Muscle of leg (tissue), 11 donors: ENCODE measurements around the gene CTBP1. TPM values are rescaled to one million over a fixed set of nuclear protein-coding genes. Genes with fewer than 3 reads are reported as not detected.
"Not testable (repeated sequence)": the region's sequence is repeated elsewhere in the genome, so short reads cannot be mapped to it uniquely, and the experiment has no call there.

Experiments
- DNase-seq: peaks from one replicate; pipeline ENCODE4 v3.0.0; 2013
- H3K27ac ChIP-seq: one replicate; pipeline ENCODE4 v1.5.1; 2013; ENCODE audit warnings: mild to moderate bottlenecking, low read length, control low read depth
- H3K27me3 ChIP-seq: one replicate; pipeline ENCODE4 v1.6.1; 2013; ENCODE audit warnings: low read length; ENCODE audit not compliant: control insufficient read depth, insufficient read depth
- H3K36me3 ChIP-seq: one replicate; pipeline ENCODE4 v1.6.1; 2013; ENCODE audit warnings: low read length; ENCODE audit not compliant: control insufficient read depth, insufficient read depth
- H3K4me1 ChIP-seq: one replicate; pipeline ENCODE4 v1.6.1; 2013; ENCODE audit warnings: low read length; ENCODE audit not compliant: control insufficient read depth, insufficient read depth
- H3K4me3 ChIP-seq: one replicate; pipeline ENCODE4 v1.5.1; 2013; ENCODE audit warnings: low read length, control low read depth
- H3K9me3 ChIP-seq: replicated peaks from 2 replicates; pipeline ENCODE4 v1.6.1; 2013; ENCODE audit warnings: low read depth, low read length; ENCODE audit not compliant: control insufficient read depth
- WGBS: methylation state at CpG from one replicate; pipeline ENCODE4 v1.1.5; 2013; ENCODE audit warnings: missing lambda C conversion rate; ENCODE audit not compliant: insufficient coverage; 5-methylcytosine and 5-hydroxymethylcytosine counted together
- polyA plus RNA-seq, 8 donors: library from polyadenylated mRNA; unstranded; fragments of 120-200 nt; gene quantifications; one replicate each; pipeline versions ENCODE4 v1.2.1 to v1.2.3, GENCODE V29; 2013; ENCODE audit warnings: inconsistent platforms in 1 of 8, low replicate concordance in 1 of 8; ENCODE audit not compliant: insufficient read length in 8 of 8, insufficient read depth in 1 of 8
- total RNA-seq: library from RNA; stranded (reverse); fragments of 120-200 nt; gene quantifications from one replicate; pipeline ENCODE4 v1.2.4, GENCODE V29; 2013

The CTBP1 gene
- total and polyA plus RNA-seq, 9 donors, result 81.9 to 146 (median 118) TPM

DNA sequence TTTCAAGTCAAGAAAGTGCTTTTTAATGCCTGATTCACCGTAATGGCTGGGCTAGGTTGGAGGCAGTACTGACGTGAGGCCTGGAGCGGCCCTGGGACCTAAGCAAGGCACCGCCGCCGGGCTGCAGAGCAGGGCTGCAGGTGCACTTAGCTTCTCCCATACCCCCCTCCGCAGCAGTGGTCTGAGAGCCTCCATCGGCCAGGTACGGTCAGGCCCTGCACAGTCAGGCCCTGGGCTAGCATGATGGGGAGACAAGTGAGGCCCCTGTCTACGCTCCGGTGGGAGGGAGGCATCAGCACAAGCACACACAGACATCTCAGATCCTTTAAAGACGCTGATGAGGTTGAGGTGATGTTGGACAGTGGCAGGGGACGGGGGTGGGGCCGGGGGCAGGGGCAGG, 45.5 kb upstream of the CTBP1 start:
- Histone ChIP-seq H3K27ac (no peak overlapping the region), H3K4me1 (peaks cover 15% of the 10 kb centered on the region), H3K9me3 (no peaks in the 10 kb centered on the region), H3K27me3 (no peaks in the 10 kb centered on the region), H3K4me3 (no peak overlapping the region), H3K36me3 (peaks cover 31% of the 10 kb centered on the region)
- no CpG with 5 or more reads among the region's 14 CpGs for WGBS
- DNase-seq, result no peak

DNA sequence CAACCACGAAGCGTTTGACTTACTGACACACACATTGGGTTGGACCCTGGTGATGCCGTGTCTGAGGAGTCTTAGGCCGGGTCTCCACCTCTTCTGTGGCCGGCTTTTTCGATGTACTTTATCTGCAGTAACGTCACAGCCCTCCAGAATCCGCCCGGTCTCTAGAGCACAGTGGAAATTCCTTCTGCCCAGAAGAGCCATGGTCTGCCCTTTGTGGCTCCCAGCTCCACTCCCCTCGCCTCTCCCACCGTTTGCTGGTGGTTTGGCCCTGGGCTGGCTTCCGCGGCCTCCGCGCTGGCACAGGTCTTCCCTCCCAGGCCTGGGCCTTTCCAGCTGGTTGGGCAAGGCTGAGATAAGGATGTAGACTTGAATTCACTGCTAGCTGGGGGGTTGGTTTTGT, 45.1 kb upstream of the CTBP1 start:
- peaks cover 27% of the 10 kb centered on the region for H3K36me3 ChIP-seq
- no peaks in the 10 kb centered on the region for H3K27me3 ChIP-seq
- no peak overlapping the region for H3K4me3 ChIP-seq
- no peak overlapping the region for H3K27ac ChIP-seq
- peaks cover 16% of the 10 kb centered on the region for H3K4me1 ChIP-seq
- H3K9me3 ChIP-seq, result no peaks in the 10 kb centered on the region
- no peak for DNase-seq
- WGBS, result 72% methylated on average over 12 of the region's 15 CpGs

DNA sequence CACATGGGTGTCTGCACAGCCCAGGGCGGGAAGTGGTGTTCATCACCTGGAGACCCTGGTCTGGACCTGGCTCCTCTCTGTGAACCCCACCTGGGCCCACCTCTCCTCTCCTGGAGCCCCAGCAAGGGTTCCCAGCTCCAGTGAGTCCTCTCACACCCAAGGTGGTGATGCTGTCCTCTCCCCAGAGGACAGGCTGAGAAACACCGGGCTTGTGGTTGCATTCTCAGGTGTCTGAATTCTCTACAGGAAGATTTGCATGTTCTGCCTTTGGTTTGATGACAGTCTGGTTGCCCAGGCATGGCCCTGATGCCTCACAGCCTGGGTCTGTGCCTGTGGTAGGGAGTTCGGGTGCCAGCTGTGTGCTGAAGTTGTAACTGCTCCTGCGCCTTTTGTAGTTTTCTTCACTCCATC, 44.6 kb upstream of the CTBP1 start:
- Histone ChIP-seq H3K4me3 (no peak overlapping the region), H3K4me1 (peaks cover 19% of the 10 kb centered on the region), H3K27ac (no peak overlapping the region)

DNA sequence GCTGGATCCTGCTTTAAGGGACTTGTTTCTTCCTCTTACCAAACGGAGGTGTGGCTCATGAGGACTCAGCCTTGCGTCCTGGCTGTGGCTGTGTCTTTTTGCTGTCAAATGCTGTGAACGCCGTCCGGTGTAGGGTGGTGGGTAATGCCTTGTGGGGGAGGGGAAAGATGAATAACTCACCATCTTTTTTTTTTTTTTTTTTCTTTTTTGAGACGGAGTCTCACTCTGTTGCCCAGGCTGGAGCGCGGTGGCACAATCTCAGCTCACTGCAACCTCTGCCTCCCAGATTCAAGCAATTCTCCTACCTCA, 43.7 kb upstream of the CTBP1 start:
- DNase-seq, H3K9me3 ChIP-seq, H3K27ac ChIP-seq, H3K4me3 ChIP-seq, H3K27me3 ChIP-seq: not testable (repeated sequence)
- Histone ChIP-seq H3K4me1 (peaks cover 19% of the 10 kb centered on the region), H3K36me3 (peaks cover 22% of the 10 kb centered on the region)
- WGBS, result no CpG with 5 or more reads among the region's 8 CpGs

More for the DNA sequence above, 44.6 kb upstream of the CTBP1 start:
- Histone ChIP-seq H3K9me3 (no peaks in the 10 kb centered on the region), H3K36me3 (peaks cover 27% of the 10 kb centered on the region), H3K27me3 (no peaks in the 10 kb centered on the region)
- WGBS, result 87% methylated on average over 3 of the region's 4 CpGs
- no peak for DNase-seq

DNA sequence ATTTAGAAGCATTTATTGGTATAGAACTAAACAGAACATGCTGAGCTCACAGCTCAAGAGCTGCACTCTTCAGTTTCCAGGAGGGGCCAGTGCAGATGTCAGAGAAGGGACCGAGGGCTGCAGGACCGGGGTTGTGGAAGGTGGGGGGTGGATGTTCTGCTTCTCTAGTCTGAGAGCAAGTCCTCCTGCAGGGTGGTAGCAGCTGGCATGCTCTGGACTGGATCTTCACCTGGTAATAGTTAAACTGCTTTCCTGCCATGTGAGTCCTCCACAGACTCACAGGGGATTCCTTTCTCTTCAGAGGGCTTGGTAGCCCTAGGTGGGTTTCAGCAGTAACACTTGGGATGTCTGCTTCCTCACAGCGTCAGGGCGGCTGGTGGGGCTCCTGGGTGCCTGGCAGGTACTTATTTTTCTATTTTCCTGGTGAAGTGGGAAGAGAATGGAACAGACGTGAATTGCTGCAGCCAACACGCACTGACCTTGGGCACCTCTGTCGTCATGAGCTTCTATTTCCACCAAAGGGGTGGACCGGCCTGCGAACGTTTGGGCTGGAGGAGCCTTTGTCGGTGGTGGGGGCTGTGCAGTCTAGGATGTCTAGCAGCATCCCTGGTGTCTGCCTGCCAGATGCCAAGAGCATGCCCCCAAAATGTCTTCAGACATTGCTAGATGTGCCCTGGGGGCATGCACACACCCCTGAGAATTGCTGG, 43.2 kb upstream of the CTBP1 start:
- no peak for DNase-seq
- WGBS, result 83% methylated on average over 2 of the region's 11 CpGs
- peaks cover 19% of the 10 kb centered on the region for H3K4me1 ChIP-seq
- no peaks in the 10 kb centered on the region for H3K27me3 ChIP-seq
- no peaks in the 10 kb centered on the region for H3K9me3 ChIP-seq
- H3K4me3 ChIP-seq, result no peak overlapping the region
- peaks cover 17% of the 10 kb centered on the region for H3K36me3 ChIP-seq
- no peak overlapping the region for H3K27ac ChIP-seq

DNA sequence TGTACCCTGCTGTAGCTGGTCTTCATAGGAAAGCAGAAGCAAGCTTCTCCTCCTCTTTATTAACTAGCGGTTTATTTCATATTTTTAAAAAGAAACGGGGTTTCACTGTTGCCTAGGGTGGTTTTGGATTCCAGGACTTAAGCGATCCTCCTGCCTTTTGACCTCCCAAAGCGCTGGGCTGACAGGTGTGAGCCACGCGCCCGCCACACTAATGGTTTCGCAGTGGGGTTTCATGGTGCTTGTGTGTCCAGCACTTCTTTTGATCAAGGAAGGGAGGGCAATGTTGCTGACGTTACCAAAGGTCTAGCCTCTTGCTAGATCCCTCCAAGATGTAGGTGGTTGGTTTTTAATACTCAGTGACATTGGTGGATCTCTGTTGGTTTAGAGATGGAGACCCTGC, 42.2 kb upstream of the CTBP1 start:
- Histone ChIP-seq H3K4me3 (peak overlapping the region; percentile 79), H3K27ac (peak overlapping the region; percentile 37), H3K4me1 (peaks cover 19% of the 10 kb centered on the region), H3K36me3 (peaks cover 11% of the 10 kb centered on the region), H3K27me3 (no peaks in the 10 kb centered on the region), H3K9me3 (peaks cover 3% of the 10 kb centered on the region)
- DNase-seq, result no peak
- 69% methylated on average over 7 of the region's 9 CpGs for WGBS

DNA sequence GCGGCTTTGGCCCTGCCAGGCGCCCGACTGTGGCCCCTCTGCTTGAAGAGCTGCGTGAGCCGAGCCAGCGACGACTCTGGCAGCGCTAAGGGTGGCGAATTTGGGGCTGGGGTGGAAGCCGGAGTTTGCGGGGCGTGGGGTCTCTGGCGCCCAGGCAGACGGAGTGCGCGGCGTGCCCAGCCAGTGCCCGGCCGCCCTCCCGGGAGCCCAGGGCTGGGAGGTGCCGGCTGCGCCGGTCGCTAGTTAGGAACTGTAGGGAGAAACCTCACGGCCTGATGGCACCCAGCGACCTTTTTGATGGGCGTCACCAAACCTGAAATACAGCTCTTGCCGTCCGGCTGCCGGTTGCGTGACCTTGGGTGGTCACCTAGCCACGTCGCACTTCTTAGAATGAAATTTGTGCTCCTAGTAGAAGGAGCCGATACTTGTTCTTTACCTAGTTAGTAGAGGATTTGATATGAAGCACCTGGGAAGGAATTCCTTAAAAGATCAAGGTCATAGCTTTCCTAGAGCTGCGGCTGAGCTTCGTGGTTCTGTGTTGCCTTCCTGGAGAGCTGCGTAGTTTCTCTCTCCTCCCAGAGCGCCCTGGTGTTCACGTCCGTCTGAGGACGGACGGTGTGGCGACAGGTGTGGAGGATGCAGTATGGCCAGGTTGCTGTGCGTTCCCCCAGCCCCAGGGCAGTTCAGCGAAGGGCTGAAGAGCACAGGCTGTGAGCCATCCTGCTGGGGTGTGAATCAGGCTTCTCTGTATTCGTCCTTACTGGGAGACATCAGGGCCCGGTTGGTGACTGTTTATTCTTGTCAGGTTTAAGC, 41.4 kb upstream of the CTBP1 start:
- no peak for DNase-seq
- peak overlapping the region; percentile 37 for H3K27ac ChIP-seq
- no peaks in the 10 kb centered on the region for H3K27me3 ChIP-seq
- H3K9me3 ChIP-seq, result peaks cover 3% of the 10 kb centered on the region
- peaks cover 11% of the 10 kb centered on the region for H3K36me3 ChIP-seq
- peaks cover 19% of the 10 kb centered on the region for H3K4me1 ChIP-seq
- 2% methylated on average over 36 of the region's 47 CpGs for WGBS
- H3K4me3 ChIP-seq, result peak overlapping the region; percentile 79

DNA sequence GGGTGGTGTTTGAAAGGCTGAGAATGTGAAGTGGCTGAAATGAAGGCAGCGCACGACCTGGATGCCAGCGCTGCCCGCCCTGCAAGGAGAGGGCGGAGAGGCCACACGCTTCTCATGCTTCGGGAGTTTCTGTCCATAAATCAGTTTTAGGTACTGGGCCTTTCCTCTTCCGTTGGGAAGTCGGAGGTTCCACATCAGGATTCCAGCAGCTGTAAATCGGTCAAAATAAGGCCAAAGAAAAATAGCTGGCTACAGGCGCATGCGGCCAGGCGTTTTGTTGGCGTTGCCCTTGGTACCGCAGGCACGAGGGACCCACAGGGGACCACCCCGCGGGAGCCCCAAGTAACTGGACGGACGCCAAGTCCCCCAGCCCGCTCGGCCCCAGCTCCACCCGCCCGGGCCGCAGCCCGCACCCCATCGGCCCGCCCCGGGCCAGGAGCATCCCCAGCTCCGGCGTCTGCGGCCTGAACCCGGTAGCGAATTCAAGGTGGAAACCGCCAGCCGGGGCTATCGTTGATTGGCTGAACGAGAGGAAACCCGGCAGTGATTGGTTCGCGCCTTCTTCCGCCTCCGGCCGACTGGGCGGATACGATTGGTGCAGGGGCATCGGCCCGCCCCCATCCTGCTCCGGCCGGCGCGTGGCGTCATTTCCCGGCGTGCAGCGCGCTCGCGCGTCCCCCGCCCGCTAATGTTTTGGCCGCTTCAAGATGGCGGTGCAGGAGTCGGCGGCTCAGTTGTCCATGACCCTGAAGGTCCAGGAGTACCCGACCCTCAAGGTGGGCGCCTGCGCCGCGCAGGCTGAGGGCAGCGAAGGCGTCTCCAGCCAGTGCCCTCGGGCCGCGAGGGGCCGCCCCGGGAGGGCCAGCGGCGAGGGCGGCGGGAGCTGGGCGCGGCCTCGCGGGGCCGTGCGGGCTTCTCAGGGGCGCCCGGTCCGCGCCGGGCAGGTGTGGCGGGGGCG, 40.6 kb upstream of the CTBP1 start, which contains the start of gene MAEA:
MAEA (plus strand) TSS at position 685 of the 958 bp plus-strand sequence; CDS start at position 708, 23 bp downstream.
- DNase-seq, result peak; percentile 99
- WGBS, result under 1% methylated on average over 92 of the region's 95 CpGs
- H3K9me3 ChIP-seq, result peaks cover 3% of the 10 kb centered on the region
- peaks cover 11% of the 10 kb centered on the region for H3K36me3 ChIP-seq
- H3K27ac ChIP-seq, result peak within 1 kb of the TSS; percentile 37
- H3K4me3 ChIP-seq, result peak within 1 kb of the TSS; percentile 79
- peaks cover 19% of the 10 kb centered on the region for H3K4me1 ChIP-seq
- no peaks in the 10 kb centered on the region for H3K27me3 ChIP-seq

DNA sequence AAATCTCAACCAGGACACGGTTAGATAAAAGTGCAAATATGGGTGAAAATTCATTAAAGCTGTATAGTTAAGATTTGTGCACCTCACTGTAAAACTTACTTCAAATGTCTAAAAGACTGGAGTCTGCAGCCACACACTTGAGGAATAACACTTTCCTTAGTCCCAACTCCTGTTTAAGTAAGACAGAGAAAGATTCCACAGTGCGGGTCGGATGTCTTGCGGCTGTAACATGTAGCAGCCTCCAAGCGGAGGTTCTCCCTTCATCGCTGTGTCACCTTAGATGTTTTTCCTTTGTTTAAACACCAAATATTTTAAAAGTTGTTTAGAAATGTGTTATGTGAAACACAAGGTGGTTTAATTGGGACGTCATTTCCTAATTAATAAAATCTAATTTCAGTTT, 39.9 kb upstream of the CTBP1 start:
- Histone ChIP-seq H3K9me3 (peaks cover 3% of the 10 kb centered on the region), H3K36me3 (peaks cover 8% of the 10 kb centered on the region), H3K27me3 (no peaks in the 10 kb centered on the region), H3K4me1 (peaks cover 19% of the 10 kb centered on the region), H3K27ac (no peak overlapping the region), H3K4me3 (peak overlapping the region; percentile 79)
- WGBS, result no CpG with 5 or more reads among the region's 7 CpGs
- no peak for DNase-seq
